Measurements from ENCODE around the gene ZNF385D. TPM values are rescaled to one million over a fixed set of nuclear protein-coding genes. Genes with fewer than 3 reads are reported as not detected.

The ZNF385D gene
- total and polyA plus RNA-seq, 2 donors from 2014 or later = 1.4 to 8.9 TPM

DNA sequence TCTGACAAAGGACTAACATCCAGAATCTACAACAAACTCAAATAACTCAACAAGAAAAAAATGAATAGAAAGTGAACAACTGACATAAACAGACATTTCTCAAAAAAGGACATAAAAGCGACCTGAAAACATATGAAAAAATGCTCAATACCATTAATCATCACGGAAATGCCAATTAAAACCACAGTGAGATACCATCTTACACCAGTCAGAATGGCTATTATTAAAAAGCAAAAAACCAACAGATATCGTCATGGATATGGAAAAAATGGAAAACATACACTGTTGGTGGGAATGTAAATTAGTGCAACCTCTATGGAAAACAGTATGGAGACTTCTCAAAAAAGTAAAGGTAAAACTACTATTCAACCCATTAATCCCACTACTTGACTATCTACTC is 53.3 kb downstream of the ZNF385D start:
- TF ChIP-seq, protein P1, sequence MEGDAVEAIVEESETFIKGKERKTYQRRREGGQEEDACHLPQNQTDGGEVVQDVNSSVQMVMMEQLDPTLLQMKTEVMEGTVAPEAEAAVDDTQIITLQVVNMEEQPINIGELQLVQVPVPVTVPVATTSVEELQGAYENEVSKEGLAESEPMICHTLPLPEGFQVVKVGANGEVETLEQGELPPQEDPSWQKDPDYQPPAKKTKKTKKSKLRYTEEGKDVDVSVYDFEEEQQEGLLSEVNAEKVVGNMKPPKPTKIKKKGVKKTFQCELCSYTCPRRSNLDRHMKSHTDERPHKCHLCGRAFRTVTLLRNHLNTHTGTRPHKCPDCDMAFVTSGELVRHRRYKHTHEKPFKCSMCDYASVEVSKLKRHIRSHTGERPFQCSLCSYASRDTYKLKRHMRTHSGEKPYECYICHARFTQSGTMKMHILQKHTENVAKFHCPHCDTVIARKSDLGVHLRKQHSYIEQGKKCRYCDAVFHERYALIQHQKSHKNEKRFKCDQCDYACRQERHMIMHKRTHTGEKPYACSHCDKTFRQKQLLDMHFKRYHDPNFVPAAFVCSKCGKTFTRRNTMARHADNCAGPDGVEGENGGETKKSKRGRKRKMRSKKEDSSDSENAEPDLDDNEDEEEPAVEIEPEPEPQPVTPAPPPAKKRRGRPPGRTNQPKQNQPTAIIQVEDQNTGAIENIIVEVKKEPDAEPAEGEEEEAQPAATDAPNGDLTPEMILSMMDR (IDR thresholded peaks at IDR 0.05; ENCODE audit: borderline replicate concordance, extremely low read depth, insufficient read depth) = no peak
- Histone ChIP-seq H3K9me3 (ENCODE audit: control insufficient read depth in 2 of 3, insufficient read depth in 1 of 3, low read length in 3 of 3) (no peaks in the 10 kb centered on the region), H3K9ac (ENCODE audit: low read length in 3 of 3) (no peak overlapping the region), H3K27ac (ENCODE audit: low read depth in 2 of 2, low read length in 2 of 2) (no peak overlapping the region), H3K27me3 (ENCODE audit: control insufficient read depth, insufficient read depth, low read length) (no peaks in the 10 kb centered on the region), H3K4me3 (ENCODE audit: low read length in 3 of 3) (no peak overlapping the region), H3K36me3 (ENCODE audit: control insufficient read depth in 2 of 3, insufficient read depth in 3 of 3, low read length in 3 of 3) (no peaks in the 10 kb centered on the region), H3K4me1 (ENCODE audit: control insufficient read depth in 2 of 3, insufficient read depth in 2 of 3, low read depth in 1 of 3, low read length in 3 of 3) (no peaks in the 10 kb centered on the region)
- DNase-seq = no peak
- FAIRE-seq = no peak
- intact Hi-C loops (cut with DNase I) = no loop called here

DNA sequence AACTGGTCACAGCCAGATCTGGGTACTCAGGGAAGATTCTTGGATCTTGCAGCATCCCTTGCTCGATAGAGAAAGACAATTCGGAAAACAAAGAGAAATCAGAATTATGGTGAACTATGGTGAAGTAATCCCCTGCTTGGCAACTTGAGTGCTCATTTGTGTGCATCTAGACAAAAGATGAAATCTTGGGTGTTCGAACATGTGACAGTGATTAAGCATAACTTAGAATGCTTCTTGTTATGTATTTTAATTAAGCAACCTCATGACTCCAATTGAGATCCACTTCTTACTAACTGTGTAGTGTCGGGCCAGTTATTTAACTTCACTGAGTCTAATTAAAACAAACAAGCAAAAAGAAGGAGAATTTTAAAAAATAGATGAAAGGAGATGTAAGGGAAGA is 56.5 kb downstream of the ZNF385D start:
- H3K36me3 ChIP-seq (ENCODE audit: control insufficient read depth in 2 of 3, insufficient read depth in 3 of 3, low read length in 3 of 3) = no peaks in the 10 kb centered on the region
- FAIRE-seq (no peak), DNase-seq (no peak)
- no peaks in the 10 kb centered on the region for H3K4me1 ChIP-seq (ENCODE audit: control insufficient read depth in 2 of 3, insufficient read depth in 2 of 3, low read depth in 1 of 3, low read length in 3 of 3)
- H3K9ac ChIP-seq (ENCODE audit: low read length in 3 of 3) = no peak overlapping the region
- H3K9me3 ChIP-seq (ENCODE audit: control insufficient read depth in 2 of 3, insufficient read depth in 1 of 3, low read length in 3 of 3) = no peaks in the 10 kb centered on the region
- H3K27ac ChIP-seq (ENCODE audit: low read depth in 2 of 2, low read length in 2 of 2) = no peak overlapping the region
- H3K4me3 ChIP-seq (ENCODE audit: low read length in 3 of 3) = no peak overlapping the region
- H3K27me3 ChIP-seq (ENCODE audit: control insufficient read depth, insufficient read depth, low read length) = no peaks in the 10 kb centered on the region
- TF ChIP-seq, protein P1 (IDR thresholded peaks at IDR 0.05; ENCODE audit: borderline replicate concordance, extremely low read depth, insufficient read depth) = no peak
- intact Hi-C loops (cut with DNase I) = no loop called here

DNA sequence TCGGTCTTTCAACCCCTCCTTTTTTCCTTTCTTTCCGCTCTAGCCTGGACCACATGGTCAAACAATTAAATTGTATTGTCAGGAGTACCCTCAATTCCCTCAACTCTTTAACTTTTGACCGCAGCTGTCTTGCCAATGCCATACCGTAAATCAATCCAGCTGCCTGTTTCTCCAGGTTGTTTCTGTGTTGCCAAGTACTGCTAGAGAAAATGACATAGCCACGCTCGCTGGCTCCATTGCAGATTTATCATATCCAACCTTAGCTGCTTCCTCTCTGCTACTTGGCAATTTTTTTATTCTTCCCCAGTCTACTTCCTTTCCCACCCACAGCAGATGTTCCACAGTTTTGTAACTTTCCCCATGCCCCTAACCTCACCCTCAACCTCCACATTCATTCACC is 60.0 kb downstream of the ZNF385D start:
- TF ChIP-seq, protein P1 (IDR thresholded peaks at IDR 0.05; ENCODE audit: borderline replicate concordance, extremely low read depth, insufficient read depth) = no peak
- Histone ChIP-seq H3K4me3 (ENCODE audit: low read length in 3 of 3) (no peak overlapping the region), H3K27ac (ENCODE audit: low read depth in 2 of 2, low read length in 2 of 2) (no peak overlapping the region), H3K4me1 (ENCODE audit: control insufficient read depth in 2 of 3, insufficient read depth in 2 of 3, low read depth in 1 of 3, low read length in 3 of 3) (no peaks in the 10 kb centered on the region), H3K9me3 (ENCODE audit: control insufficient read depth in 2 of 3, insufficient read depth in 1 of 3, low read length in 3 of 3) (no peaks in the 10 kb centered on the region), H3K27me3 (ENCODE audit: control insufficient read depth, insufficient read depth, low read length) (no peaks in the 10 kb centered on the region), H3K36me3 (ENCODE audit: control insufficient read depth in 2 of 3, insufficient read depth in 3 of 3, low read length in 3 of 3) (no peaks in the 10 kb centered on the region), H3K9ac (ENCODE audit: low read length in 3 of 3) (no peak overlapping the region)
- DNase-seq = no peak
- intact Hi-C loops (cut with DNase I) = no loop called here
- FAIRE-seq = no peak

DNA sequence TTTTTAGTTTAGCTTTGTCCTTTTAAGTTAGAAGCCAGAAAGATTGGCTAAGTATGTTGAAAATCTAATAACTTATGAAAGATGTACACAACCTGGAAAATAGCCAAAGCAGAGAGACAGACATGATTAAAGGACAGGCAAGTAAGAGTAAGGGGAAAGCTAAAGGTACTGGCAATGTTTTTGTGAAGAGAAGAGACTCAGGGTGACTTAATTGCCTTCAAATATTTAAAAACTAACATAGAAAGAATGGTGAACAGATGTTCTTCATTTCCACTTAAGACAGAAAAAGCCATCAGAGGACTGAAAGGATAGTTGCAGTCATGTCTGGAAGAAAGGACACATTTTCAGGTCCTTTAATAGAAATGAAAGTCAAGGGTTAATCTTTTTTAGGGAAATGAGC is 68.8 kb downstream of the ZNF385D start:
- no peaks in the 10 kb centered on the region for H3K27me3 ChIP-seq (ENCODE audit: control insufficient read depth, insufficient read depth, low read length)
- no peak for DNase-seq
- no peak overlapping the region for H3K4me3 ChIP-seq (ENCODE audit: low read length in 3 of 3)
- H3K27ac ChIP-seq (ENCODE audit: low read depth in 2 of 2, low read length in 2 of 2) = no peak overlapping the region
- no peaks in the 10 kb centered on the region for H3K36me3 ChIP-seq (ENCODE audit: control insufficient read depth in 2 of 3, insufficient read depth in 3 of 3, low read length in 3 of 3)
- FAIRE-seq = no peak
- no peak overlapping the region for H3K9ac ChIP-seq (ENCODE audit: low read length in 3 of 3)
- H3K9me3 ChIP-seq (ENCODE audit: control insufficient read depth in 2 of 3, insufficient read depth in 1 of 3, low read length in 3 of 3) = no peaks in the 10 kb centered on the region
- H3K4me1 ChIP-seq (ENCODE audit: control insufficient read depth in 2 of 3, insufficient read depth in 2 of 3, low read depth in 1 of 3, low read length in 3 of 3) = peaks cover 0 to 3% (median 0%) of the 10 kb centered on the region in 3 donors
- TF ChIP-seq, protein P1 (IDR thresholded peaks at IDR 0.05; ENCODE audit: borderline replicate concordance, extremely low read depth, insufficient read depth) = no peak
- intact Hi-C loops (cut with DNase I) = no loop called here
